ENCODE data around the gene ATOSA. TPM values are rescaled to one million over a fixed set of nuclear protein-coding genes. Genes with fewer than 3 reads are reported as not detected.

The ATOSA gene, protein sequence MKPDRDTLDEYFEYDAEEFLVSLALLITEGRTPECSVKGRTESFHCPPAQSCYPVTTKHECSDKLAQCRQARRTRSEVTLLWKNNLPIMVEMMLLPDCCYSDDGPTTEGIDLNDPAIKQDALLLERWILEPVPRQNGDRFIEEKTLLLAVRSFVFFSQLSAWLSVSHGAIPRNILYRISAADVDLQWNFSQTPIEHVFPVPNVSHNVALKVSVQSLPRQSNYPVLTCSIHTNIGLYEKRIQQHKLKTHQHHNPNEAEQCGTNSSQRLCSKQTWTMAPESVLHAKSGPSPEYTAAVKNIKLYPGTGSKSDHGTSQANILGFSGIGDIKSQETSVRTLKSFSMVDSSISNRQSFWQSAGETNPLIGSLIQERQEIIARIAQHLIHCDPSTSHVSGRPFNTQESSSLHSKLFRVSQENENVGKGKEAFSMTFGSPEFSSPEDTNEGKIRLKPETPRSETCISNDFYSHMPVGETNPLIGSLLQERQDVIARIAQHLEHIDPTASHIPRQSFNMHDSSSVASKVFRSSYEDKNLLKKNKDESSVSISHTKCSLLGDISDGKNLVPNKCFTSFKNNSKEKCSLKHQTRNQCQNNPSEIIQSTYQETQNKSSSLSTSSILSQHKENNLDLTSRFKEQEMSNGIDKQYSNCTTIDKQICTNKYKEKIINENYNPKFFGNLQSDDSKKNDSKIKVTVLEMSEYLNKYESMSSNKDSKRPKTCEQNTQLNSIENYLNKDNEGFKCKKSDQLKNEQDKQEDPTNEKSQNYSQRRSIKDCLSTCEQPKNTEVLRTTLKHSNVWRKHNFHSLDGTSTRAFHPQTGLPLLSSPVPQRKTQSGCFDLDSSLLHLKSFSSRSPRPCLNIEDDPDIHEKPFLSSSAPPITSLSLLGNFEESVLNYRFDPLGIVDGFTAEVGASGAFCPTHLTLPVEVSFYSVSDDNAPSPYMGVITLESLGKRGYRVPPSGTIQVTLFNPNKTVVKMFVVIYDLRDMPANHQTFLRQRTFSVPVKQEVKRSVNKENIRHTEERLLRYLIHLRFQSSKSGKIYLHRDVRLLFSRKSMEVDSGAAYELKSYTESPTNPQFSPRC
- 35.4 and 37.7 TPM in 2 replicates for total RNA-seq (ENCODE audit: low replicate concordance)
- long read RNA-seq, partial matches to known transcripts = 20 of 29 reads
- long read RNA-seq, other reads (novel, unspliced or antisense) = 9 of 29 reads

GRCh38 chr15:52679232-52680040 is at the start of gene ATOSA:
Gene ATOSA, minus strand, starts transcription at chr15:52679388. Its CDS starts 1,367 bp downstream, at chr15:52678021.
- Mint-ChIP-seq H3K4me3 (peak within 1 kb of the TSS; percentile 100), H3K36me3 (peaks cover 10% of the 10 kb centered on the region), H3K27me3 (peaks cover 13% of the 10 kb centered on the region), H3K27ac (peak within 1 kb of the TSS; percentile 94), H3K4me1 (ENCODE audit: unreplicated experiment) (peaks cover 17% of the 10 kb centered on the region), H3K9me3 (no peaks in the 10 kb centered on the region)
- TF ChIP-seq, protein P1, sequence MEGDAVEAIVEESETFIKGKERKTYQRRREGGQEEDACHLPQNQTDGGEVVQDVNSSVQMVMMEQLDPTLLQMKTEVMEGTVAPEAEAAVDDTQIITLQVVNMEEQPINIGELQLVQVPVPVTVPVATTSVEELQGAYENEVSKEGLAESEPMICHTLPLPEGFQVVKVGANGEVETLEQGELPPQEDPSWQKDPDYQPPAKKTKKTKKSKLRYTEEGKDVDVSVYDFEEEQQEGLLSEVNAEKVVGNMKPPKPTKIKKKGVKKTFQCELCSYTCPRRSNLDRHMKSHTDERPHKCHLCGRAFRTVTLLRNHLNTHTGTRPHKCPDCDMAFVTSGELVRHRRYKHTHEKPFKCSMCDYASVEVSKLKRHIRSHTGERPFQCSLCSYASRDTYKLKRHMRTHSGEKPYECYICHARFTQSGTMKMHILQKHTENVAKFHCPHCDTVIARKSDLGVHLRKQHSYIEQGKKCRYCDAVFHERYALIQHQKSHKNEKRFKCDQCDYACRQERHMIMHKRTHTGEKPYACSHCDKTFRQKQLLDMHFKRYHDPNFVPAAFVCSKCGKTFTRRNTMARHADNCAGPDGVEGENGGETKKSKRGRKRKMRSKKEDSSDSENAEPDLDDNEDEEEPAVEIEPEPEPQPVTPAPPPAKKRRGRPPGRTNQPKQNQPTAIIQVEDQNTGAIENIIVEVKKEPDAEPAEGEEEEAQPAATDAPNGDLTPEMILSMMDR (conservative IDR thresholded peaks at IDR 0.05) = no peak
- peak; percentile 93 for DNase-seq (ENCODE audit: extremely low spot score, unreplicated experiment)

- H3K4me1 Mint-ChIP-seq (ENCODE audit: unreplicated experiment) = peaks cover 6% of the 10 kb centered on the region
- no peak for DNase-seq (ENCODE audit: extremely low spot score, unreplicated experiment)
- H3K36me3 Mint-ChIP-seq = no peaks in the 10 kb centered on the region
- H3K9me3 Mint-ChIP-seq = no peaks in the 10 kb centered on the region
- H3K27me3 Mint-ChIP-seq = peaks cover 3% of the 10 kb centered on the region
- no peak overlapping the region for H3K4me3 Mint-ChIP-seq
- H3K27ac Mint-ChIP-seq = no peak overlapping the region
- TF ChIP-seq, protein P1 (conservative IDR thresholded peaks at IDR 0.05) = no peak
These were observed 49.7 kb upstream of the ATOSA start for GRCh38 chr15:52728899-52729298.

DNA sequence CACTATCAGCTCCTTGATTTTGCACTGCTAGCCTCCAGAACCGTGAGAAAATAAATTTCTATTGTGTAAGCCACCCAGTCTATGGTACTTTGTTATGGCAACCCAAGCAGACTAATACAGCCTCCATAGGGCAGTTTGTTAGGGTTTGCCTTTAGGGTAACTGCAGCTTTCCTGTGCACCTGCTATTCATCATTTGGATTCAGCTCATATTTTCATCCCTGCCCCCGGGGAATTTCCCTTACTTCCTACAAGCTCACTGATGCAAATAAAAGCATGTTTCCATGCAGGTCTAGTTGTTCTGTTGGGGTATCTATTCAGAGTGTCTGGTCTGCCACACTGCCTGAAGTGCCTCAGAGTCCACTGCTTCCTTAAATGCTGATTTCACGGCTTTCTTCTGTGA is 48.6 kb upstream of the ATOSA start:
- no peaks in the 10 kb centered on the region for H3K36me3 Mint-ChIP-seq

DNA sequence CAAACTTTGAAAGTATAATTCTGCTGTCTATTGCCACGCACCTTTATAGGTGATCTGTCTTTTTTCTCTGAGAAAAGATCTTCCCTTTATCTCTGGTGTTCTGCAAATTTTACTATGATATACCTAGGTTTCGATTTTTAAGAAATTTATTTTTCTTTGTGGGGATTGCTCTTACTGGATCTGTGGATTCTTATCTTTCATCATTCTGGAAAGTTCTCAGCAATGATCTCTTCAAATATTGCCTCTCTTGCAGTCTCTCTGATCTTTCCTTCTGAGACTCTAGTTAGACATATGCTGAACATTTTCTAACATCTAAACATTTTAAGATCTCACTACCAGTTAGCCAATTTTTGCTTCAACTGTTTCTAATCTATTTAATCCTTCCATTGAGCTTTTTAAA is 47.0 kb upstream of the ATOSA start:
- Mint-ChIP-seq H3K27ac (no peak overlapping the region), H3K4me1 (ENCODE audit: unreplicated experiment) (peaks cover 6% of the 10 kb centered on the region), H3K4me3 (no peak overlapping the region), H3K27me3 (peaks cover 6% of the 10 kb centered on the region), H3K9me3 (no peaks in the 10 kb centered on the region), H3K36me3 (no peaks in the 10 kb centered on the region)
- DNase-seq (ENCODE audit: extremely low spot score, unreplicated experiment) = no peak
- TF ChIP-seq, protein P1 (conservative IDR thresholded peaks at IDR 0.05) = no peak

More for the DNA sequence above, 48.6 kb upstream of the ATOSA start:
- TF ChIP-seq, protein P1 (conservative IDR thresholded peaks at IDR 0.05) = no peak
- peaks cover 6% of the 10 kb centered on the region for H3K4me1 Mint-ChIP-seq (ENCODE audit: unreplicated experiment)
- no peak overlapping the region for H3K27ac Mint-ChIP-seq
- H3K4me3 Mint-ChIP-seq = no peak overlapping the region
- DNase-seq (ENCODE audit: extremely low spot score, unreplicated experiment) = no peak
- no peaks in the 10 kb centered on the region for H3K9me3 Mint-ChIP-seq
- H3K27me3 Mint-ChIP-seq = peaks cover 5% of the 10 kb centered on the region

DNA sequence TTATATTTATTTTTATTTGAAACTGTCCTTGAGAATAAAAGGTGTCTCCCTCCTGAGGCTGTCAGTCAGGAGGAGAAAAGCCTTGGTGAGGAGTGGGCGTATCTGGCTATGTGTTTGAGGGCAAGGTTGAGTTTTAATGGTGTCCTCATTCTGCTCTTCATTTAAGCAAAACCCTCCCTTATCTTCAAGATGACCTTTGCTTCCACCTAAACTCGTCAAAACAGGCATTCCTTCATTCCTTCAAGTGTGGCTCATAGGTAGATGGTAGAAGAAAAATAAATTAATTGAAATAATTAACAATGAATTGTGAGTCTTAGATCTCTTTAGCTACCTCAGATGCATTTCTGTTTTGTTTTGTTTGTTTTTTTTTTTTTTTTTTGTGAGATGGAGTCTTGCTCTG is 39.4 kb upstream of the ATOSA start:
- Mint-ChIP-seq H3K9me3 (no peaks in the 10 kb centered on the region), H3K4me1 (ENCODE audit: unreplicated experiment) (no peaks in the 10 kb centered on the region), H3K4me3 (no peak overlapping the region), H3K27me3 (peaks cover 3% of the 10 kb centered on the region), H3K36me3 (no peaks in the 10 kb centered on the region), H3K27ac (no peak overlapping the region)
- no peak for DNase-seq (ENCODE audit: extremely low spot score, unreplicated experiment)
- TF ChIP-seq, protein P1 (conservative IDR thresholded peaks at IDR 0.05) = no peak

All from type B pancreatic cell (in vitro differentiated cells).